ENCODE data around the gene IGFN1.
A peak's percentile ranks its signal among the peaks of the same experiment; 100 is the strongest.

The IGFN1 gene

DNA sequence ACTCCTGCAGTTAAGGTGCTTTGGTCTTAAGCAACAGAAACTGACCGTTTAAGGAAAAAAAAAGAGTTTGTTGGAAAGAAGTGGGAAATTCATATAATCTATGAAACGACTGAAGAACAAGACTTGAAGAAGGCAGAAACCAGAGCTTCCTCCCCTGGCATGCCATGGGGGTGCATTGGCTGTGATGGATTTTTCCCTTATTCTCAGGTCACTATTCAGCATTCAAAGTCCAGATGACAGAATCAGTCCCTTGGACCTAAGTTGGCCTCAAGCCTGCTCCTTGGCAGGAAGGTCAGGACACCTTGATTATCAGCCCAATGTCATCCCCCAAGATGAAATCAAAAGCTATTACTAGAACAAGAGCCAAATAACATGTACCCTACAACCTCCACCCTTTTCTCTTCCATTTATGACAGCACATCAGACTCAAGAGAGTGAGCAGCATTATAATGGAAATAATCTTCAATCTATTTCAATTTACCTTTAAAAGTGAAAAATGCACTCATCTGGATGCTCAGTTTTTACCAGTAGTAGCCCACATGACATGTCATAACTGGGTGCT is 20.6 kb upstream of the IGFN1 start:
- no peak overlapping the region for H3K9ac ChIP-seq (ENCODE audit: low read length)
- H3K27me3 ChIP-seq (ENCODE audit: control insufficient read depth, insufficient read depth, low read length) = no peaks in the 10 kb centered on the region
- H3K36me3 ChIP-seq (ENCODE audit: control insufficient read depth, insufficient read depth, low read length) = no peaks in the 10 kb centered on the region
- peak overlapping the region; percentile 14 for H3K4me3 ChIP-seq (ENCODE audit: low read length)
- peaks cover 4% of the 10 kb centered on the region for H3K4me1 ChIP-seq (ENCODE audit: control insufficient read depth, insufficient read depth, low read length)
- peak overlapping the region; percentile 59 for H3K27ac ChIP-seq (ENCODE audit: low read depth, low read length)

DNA sequence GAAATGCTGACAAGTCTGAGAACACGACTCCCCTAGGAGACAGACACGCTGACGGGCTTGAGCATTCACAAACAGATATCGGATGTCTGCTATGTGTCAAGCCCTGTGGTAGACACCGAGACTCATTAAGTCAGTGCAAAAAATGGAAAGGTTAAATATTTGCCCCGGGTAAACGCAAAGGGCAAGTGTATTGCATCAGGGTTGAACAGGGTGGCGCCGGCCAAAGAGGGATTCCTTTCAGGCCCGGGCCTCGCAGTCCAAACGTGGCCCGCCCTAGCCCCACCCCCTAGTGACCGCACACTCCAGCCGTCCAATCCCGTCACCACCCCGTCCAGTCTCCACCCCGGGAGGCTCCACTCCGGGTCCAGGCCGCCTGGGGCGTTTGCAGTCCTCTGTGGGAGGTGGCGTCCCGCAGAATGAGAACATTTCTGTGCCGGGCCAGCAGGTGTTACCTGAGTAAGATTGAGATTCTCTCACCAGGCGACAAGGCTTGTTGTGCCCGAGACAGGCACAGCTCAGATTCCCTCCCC is 20.0 kb upstream of the IGFN1 start:
- H3K4me1 ChIP-seq (ENCODE audit: control insufficient read depth, insufficient read depth, low read length) = peaks cover 4% of the 10 kb centered on the region
- peak overlapping the region; percentile 66 for H3K4me3 ChIP-seq (ENCODE audit: low read length)
- H3K27me3 ChIP-seq (ENCODE audit: control insufficient read depth, insufficient read depth, low read length) = no peaks in the 10 kb centered on the region
- peak overlapping the region; percentile 63 for H3K9ac ChIP-seq (ENCODE audit: low read length)
- peak overlapping the region; percentile 69 for H3K27ac ChIP-seq (ENCODE audit: low read depth, low read length)
- H3K36me3 ChIP-seq (ENCODE audit: control insufficient read depth, insufficient read depth, low read length) = no peaks in the 10 kb centered on the region

DNA sequence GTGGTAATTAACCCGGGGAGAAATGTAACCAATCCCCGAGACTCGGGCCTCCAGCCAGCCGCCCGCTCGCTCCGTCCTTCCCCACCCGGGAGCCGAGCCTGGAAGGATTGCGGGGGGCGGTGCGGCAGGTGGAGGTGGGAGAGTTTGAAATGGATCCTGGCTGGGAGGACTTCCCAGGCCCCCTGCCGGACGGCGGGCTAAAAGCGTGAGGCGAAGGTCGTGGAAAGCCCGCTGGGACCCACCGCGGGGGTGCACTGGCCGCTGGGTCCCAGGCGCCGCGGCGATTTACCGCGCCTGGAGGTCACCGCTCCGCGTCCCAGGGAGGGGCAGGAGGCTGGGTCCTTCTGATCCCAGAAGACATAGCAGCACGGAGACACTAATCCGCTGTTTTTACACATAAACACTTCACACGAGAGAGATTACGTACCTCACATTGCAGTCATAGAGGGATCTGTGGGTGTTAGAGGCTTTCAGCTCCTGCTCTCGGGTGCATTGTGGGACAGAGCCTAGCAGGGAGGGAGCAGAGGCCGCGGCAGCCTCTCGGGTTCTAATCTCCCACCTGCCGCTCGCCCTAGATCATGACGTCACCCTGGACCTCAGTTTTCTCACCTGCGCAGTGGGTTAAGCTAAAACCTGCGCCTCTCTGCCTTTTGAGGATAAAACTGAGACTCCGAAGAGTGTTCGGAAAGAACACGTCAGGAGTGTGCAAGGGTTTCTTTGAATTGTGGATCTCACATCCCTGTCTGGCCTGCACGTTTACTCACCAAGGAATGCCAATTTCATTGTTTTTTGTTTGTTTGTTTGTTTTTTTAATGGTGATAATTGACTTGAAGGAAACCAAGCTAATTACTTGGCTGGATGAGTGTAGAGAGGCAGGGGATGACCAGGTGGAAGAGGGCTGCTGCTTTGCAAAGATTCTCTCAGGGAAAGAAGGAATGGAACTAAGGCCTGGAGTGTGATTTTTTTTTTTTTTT is 19.3 kb upstream of the IGFN1 start:
- Histone ChIP-seq H3K27ac (ENCODE audit: low read depth, low read length) (peak overlapping the region; percentile 69), H3K4me1 (ENCODE audit: control insufficient read depth, insufficient read depth, low read length) (peaks cover 4% of the 10 kb centered on the region), H3K36me3 (ENCODE audit: control insufficient read depth, insufficient read depth, low read length) (no peaks in the 10 kb centered on the region), H3K27me3 (ENCODE audit: control insufficient read depth, insufficient read depth, low read length) (no peaks in the 10 kb centered on the region), H3K4me3 (ENCODE audit: low read length) (peak overlapping the region; percentile 66), H3K9ac (ENCODE audit: low read length) (peak overlapping the region; percentile 63)

DNA sequence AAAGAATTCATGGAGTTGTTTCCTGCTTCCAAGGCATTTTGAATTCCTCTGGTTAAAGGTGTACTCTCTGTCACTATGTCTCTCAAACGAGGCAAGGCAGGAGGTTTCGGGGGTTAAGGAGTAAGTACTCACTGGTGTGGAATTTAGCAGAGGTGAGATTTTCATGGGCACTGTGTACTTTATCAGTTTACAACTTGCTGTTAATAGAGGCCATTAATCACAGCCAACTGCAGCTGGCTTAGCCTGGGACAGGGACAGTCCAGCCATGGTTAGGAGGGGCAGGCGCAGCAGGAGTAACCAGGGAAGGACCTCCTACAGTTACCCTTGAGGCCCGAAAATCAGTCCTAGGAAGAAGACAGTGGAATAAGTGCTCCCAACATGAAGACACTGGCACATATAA is 18.3 kb upstream of the IGFN1 start:
- no peaks in the 10 kb centered on the region for H3K27me3 ChIP-seq (ENCODE audit: control insufficient read depth, insufficient read depth, low read length)
- no peak overlapping the region for H3K9ac ChIP-seq (ENCODE audit: low read length)
- no peak overlapping the region for H3K27ac ChIP-seq (ENCODE audit: low read depth, low read length)
- no peaks in the 10 kb centered on the region for H3K36me3 ChIP-seq (ENCODE audit: control insufficient read depth, insufficient read depth, low read length)
- no peak overlapping the region for H3K4me3 ChIP-seq (ENCODE audit: low read length)
- H3K4me1 ChIP-seq (ENCODE audit: control insufficient read depth, insufficient read depth, low read length) = peaks cover 4% of the 10 kb centered on the region

DNA sequence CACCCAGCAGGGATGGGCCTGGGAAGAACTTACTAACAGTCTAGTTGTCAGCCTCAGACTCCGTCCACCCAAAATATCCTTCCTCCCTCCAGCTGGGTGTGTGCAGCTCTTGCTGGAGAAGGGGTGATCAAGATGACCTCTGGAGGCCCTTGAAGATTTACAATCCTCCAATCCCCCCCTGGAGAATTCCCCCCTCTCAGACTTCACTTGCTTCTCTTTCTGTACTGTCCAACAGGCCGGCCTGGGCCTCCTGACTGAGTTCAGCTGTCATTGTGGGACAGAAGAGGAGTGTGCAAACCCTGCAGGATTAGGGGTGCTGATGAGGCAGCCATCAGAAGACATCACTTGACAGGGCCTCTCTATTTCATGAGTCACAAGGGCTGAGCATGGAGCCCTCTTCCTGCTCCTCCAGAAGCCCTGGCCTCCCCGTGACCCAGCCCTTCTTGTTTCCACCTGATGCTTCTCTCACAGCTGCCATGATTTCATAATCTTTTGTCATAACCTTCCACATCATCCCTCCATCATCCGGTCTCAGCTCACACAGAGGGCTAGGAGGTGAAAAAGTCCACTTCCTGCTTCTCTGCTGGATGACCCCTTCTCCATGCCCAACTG is 17.5 kb upstream of the IGFN1 start:
- Histone ChIP-seq H3K36me3 (ENCODE audit: control insufficient read depth, insufficient read depth, low read length) (no peaks in the 10 kb centered on the region), H3K27ac (ENCODE audit: low read depth, low read length) (no peak overlapping the region), H3K9ac (ENCODE audit: low read length) (no peak overlapping the region), H3K4me1 (ENCODE audit: control insufficient read depth, insufficient read depth, low read length) (peaks cover 4% of the 10 kb centered on the region), H3K4me3 (ENCODE audit: low read length) (no peak overlapping the region), H3K27me3 (ENCODE audit: control insufficient read depth, insufficient read depth, low read length) (no peaks in the 10 kb centered on the region)

DNA sequence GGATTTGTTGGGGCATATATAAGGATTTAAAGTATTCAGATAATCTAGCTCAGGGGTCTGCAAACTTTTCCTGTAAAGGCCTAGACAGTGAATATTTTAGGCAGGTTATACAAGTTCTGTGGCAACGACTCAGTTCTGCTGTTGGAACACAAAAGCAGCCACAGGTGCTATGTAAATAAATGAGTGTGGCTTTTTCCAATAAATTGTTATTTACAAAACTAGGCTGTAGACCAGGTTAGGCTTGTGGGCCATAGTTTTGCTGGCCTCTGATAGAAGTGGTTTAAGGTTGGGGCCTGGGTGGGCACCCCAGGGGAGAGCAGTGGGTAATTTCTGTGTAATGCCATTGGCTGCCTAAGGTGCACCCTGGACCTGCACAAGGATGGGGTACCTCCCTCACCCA is 16.9 kb upstream of the IGFN1 start:
- no peaks in the 10 kb centered on the region for H3K36me3 ChIP-seq (ENCODE audit: control insufficient read depth, insufficient read depth, low read length)
- H3K4me3 ChIP-seq (ENCODE audit: low read length) = no peak overlapping the region
- H3K27ac ChIP-seq (ENCODE audit: low read depth, low read length) = no peak overlapping the region
- no peak overlapping the region for H3K9ac ChIP-seq (ENCODE audit: low read length)
- H3K4me1 ChIP-seq (ENCODE audit: control insufficient read depth, insufficient read depth, low read length) = peaks cover 4% of the 10 kb centered on the region
- H3K27me3 ChIP-seq (ENCODE audit: control insufficient read depth, insufficient read depth, low read length) = no peaks in the 10 kb centered on the region

DNA sequence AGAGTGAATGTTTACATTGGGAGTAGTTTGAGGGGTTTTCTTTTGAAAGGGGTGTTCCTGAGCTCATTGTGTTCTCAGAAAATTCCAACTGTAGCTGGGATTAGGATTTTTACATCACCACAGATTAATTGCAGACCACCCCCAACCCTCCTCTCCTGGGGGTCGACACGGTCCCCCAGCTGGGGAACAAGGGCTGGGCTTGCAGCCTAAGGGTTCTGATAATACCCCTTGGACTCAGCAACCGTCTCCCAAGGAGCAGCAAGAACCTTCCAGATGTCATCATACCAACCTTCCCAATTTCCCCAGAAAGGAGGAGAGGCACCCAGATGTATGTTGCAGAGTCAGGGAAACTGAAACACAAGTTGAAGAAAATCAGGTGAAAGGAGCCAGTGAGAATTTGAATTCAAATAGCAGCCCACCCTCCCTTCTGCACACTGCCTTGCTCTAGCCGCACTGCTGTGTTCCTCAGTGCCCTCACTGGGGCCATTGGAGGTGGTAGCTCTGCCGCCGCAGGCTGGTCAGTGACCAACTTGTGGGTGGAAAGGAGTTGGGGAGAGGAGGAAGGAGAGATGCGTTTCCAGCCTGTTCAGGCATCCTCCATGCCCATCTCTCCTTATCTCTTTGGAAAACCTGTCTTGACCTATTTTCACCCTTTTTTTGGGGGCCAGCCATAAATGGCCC is 14.7 kb upstream of the IGFN1 start:
- H3K4me3 ChIP-seq (ENCODE audit: low read length) = no peak overlapping the region
- peaks cover 4% of the 10 kb centered on the region for H3K4me1 ChIP-seq (ENCODE audit: control insufficient read depth, insufficient read depth, low read length)
- no peaks in the 10 kb centered on the region for H3K27me3 ChIP-seq (ENCODE audit: control insufficient read depth, insufficient read depth, low read length)
- no peak overlapping the region for H3K27ac ChIP-seq (ENCODE audit: low read depth, low read length)
- H3K9ac ChIP-seq (ENCODE audit: low read length) = no peak overlapping the region
- no peaks in the 10 kb centered on the region for H3K36me3 ChIP-seq (ENCODE audit: control insufficient read depth, insufficient read depth, low read length)

DNA sequence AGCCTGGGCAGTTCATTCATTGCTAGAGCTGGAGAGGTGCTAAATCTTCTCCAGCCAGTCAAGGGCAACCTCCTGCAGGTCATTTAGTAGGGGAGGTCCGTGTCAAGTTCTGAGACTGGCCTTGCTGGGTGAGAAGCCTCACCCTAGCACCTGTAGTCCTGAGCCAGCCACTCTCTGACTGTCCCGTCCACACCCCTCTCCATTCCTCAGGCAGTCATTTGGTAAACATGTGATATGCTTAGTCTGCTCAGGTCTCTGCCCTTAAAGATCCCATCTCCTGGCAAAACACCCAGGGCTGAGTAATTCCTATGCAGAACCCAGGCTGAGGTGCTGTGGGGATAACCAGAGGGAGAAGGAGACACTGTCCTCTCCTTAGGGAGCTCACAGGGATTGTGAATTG is 13.7 kb upstream of the IGFN1 start:
- H3K27me3 ChIP-seq (ENCODE audit: control insufficient read depth, insufficient read depth, low read length) = no peaks in the 10 kb centered on the region
- H3K9ac ChIP-seq (ENCODE audit: low read length) = no peak overlapping the region
- H3K27ac ChIP-seq (ENCODE audit: low read depth, low read length) = no peak overlapping the region
- no peaks in the 10 kb centered on the region for H3K36me3 ChIP-seq (ENCODE audit: control insufficient read depth, insufficient read depth, low read length)
- no peaks in the 10 kb centered on the region for H3K4me1 ChIP-seq (ENCODE audit: control insufficient read depth, insufficient read depth, low read length)
- no peak overlapping the region for H3K4me3 ChIP-seq (ENCODE audit: low read length)

DNA sequence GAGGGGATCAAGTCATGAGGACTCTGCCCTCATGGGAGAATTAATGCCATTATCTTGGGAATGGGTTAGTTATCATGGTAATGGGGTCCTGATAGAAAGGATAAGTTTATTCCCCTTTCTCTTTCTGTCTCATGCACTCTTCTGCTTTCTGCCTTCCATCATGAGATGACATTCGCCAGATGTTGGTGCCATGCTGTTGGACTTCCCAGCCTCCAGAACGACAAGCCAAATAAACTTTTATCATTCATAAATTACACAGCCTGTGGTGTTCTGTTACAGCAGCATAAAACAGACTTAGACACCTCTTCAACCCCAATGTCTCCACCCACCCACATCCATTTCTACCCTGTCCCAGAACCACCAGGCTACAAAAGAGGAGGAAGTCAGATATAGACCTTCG is 11.9 kb upstream of the IGFN1 start:
- H3K4me1 ChIP-seq (ENCODE audit: control insufficient read depth, insufficient read depth, low read length) = no peaks in the 10 kb centered on the region
- no peak overlapping the region for H3K9ac ChIP-seq (ENCODE audit: low read length)
- H3K27me3 ChIP-seq (ENCODE audit: control insufficient read depth, insufficient read depth, low read length) = no peaks in the 10 kb centered on the region
- no peak overlapping the region for H3K4me3 ChIP-seq (ENCODE audit: low read length)
- no peaks in the 10 kb centered on the region for H3K36me3 ChIP-seq (ENCODE audit: control insufficient read depth, insufficient read depth, low read length)
- no peak overlapping the region for H3K27ac ChIP-seq (ENCODE audit: low read depth, low read length)

DNA sequence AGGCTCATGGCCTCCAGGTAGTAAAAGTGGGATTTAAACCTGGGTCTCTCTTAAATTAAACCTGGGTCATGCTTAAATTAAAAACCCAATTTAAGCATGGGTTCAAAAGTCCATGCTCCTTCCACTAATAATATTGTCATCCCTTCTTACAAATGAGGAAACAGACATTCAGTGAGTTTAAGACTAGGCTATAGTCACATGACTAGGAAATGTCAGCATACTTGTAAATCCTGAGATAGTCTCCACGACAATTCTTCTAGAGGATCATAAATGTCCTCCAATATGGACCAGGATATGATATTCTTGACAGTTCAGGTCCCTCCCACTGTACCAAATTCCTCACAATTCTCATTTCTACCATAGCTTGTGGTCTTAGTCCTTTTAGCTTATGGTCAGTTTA is 10.5 kb upstream of the IGFN1 start:
- Histone ChIP-seq H3K4me3 (ENCODE audit: low read length) (no peak overlapping the region), H3K27me3 (ENCODE audit: control insufficient read depth, insufficient read depth, low read length) (no peaks in the 10 kb centered on the region), H3K27ac (ENCODE audit: low read depth, low read length) (no peak overlapping the region), H3K4me1 (ENCODE audit: control insufficient read depth, insufficient read depth, low read length) (no peaks in the 10 kb centered on the region), H3K36me3 (ENCODE audit: control insufficient read depth, insufficient read depth, low read length) (no peaks in the 10 kb centered on the region), H3K9ac (ENCODE audit: low read length) (no peak overlapping the region)

DNA sequence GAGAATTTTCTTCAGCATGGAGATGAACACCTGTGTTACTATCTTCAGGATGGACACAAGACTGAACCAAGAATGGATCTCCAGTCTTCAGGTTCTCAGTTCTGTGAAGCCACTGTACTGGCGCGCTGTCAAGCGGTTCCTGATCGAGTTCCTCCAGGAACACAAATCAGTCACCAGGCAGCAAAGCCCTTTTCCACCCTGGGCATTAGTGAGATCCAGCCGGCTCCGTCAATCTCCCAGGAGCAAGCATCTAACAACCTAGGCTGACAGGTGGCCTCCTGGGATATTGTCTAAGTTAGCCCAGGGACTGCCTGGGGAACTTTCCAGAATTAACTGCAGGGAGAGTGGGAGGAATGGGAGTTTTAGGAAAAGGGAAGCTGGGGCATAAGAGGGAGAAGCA is 9.7 kb upstream of the IGFN1 start:
- H3K36me3 ChIP-seq (ENCODE audit: control insufficient read depth, insufficient read depth, low read length) = no peaks in the 10 kb centered on the region

DNA sequence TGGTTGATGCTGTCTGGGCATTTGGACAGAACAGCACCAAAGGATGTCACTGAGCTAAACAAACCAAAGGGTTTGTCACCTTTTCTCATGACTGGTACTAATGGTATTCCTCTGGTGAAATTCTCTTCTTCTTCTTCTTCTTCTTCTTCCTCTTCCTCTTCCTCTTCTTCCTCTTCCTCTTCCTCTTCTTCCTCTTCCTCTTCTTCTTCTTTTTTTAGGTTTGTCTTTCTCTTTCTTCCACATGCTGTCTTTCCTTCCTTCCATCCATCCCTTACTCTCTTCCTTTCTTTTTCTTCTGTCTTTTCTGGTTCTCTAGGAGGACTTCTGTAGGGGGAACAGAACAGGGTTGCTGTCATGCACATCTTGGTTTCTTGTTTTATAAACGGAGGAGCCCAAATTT is 9.3 kb upstream of the IGFN1 start:
- Histone ChIP-seq H3K36me3 (ENCODE audit: control insufficient read depth, insufficient read depth, low read length) (no peaks in the 10 kb centered on the region), H3K9ac (ENCODE audit: low read length) (no peak overlapping the region), H3K27ac (ENCODE audit: low read depth, low read length) (no peak overlapping the region), H3K4me1 (ENCODE audit: control insufficient read depth, insufficient read depth, low read length) (no peaks in the 10 kb centered on the region), H3K27me3 (ENCODE audit: control insufficient read depth, insufficient read depth, low read length) (no peaks in the 10 kb centered on the region), H3K4me3 (ENCODE audit: low read length) (no peak overlapping the region)

More for the DNA sequence above, 9.7 kb upstream of the IGFN1 start:
- Histone ChIP-seq H3K27ac (ENCODE audit: low read depth, low read length) (no peak overlapping the region), H3K9ac (ENCODE audit: low read length) (no peak overlapping the region), H3K27me3 (ENCODE audit: control insufficient read depth, insufficient read depth, low read length) (no peaks in the 10 kb centered on the region), H3K4me1 (ENCODE audit: control insufficient read depth, insufficient read depth, low read length) (no peaks in the 10 kb centered on the region), H3K4me3 (ENCODE audit: low read length) (no peak overlapping the region)

All from rectal smooth muscle tissue (tissue), 1 donor.